Endometrium (tissue), 2 donors: ENCODE measurements around the gene BUD31.

Experiments
- FAIRE-seq: peaks from 2 replicates; lab custom pipeline; 2012; peaks lifted over from hg19 to GRCh38; lab: Jason Lieb, UNC
- donor health status: control.
- donor health status: control.

The BUD31 gene

GRCh38 chr7:99433158-99433557 is 24.4 kb downstream of the BUD31 start:
- FAIRE-seq: no peak

DNA sequence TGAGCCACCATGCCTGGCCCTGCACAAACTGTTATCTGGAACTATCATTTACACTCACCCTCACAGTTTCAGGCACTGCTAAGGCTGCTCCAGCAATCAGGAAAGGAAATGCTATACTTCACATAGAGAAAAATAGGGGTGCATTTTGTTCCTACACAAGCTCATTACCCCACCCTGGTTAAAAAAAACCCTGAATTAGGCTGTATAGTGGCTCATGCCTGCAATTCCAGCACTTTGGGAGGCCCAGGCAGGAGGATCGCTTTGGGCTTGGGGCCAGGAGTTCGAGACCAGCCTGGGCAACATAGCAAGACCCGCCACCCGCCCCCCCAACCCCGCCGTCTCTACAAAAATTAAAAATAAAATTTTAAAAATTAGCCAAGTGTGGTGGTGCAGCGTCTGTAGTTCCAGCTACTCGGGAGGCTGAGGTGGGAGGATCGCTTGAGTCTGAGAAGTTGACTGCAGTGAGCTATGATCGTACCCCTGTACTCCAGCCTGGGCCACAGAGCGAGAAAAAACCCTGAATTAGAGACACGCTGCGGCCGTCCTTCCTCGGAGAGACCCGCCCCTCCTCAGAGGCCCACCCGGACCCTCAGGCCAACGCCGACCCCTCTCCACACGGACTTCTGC is 29.3 kb downstream of the BUD31 start:
- no peak for FAIRE-seq

DNA sequence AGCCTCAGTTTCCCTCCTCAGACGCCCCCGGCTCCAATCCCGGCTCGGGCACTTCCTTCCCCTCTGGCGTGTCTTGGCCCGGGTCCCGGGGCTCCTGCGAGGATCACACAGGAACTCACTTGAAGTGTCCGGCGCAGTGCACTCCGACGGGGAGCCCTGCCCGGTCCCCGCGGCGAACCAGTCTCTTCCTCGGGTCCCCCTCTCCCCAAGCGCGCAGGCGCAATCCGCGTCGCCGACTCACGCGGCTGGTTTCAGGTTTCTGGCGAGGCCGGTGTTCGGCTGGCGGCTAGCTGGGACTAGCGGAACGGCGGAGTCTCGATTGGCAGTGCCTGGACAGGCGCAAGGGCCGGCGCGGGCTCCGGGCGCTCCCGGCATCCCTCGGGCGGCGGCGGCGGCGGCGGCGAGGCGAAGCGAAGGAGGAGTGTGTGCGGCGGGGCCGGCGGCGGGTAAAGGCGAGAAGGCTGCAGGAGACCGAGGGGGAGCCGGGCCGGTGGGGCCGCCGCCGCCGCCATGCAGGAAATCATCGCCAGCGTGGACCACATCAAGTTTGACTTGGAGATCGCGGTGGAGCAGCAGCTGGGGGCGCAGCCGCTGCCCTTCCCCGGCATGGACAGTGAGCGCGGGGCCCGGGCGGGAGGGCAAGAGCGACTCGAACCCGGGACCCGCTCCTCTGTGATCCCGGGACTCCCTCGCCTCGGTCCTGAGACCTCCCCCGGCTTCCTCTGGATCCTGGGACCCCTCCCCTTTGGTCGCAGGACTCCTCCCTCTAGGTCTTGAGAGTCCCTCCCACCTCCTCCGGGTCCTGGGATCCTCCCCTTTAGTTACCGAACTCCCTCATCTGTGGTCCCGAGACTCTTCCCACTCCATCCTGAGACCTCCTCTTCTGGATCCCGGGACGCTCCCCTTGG is 30.1 kb downstream of the BUD31 start, which contains the start of the genes CPSF4 and PTCD1:
Gene CPSF4, plus strand, starts transcription at position 371 of the 908 bp plus-strand sequence. Its CDS starts 140 bp downstream, at position 511.
Gene PTCD1, minus strand, starts transcription at position 226 of the 908 bp plus-strand sequence. CDS start 3,556 bp downstream, outside the sequence.
- FAIRE-seq: no peak

DNA sequence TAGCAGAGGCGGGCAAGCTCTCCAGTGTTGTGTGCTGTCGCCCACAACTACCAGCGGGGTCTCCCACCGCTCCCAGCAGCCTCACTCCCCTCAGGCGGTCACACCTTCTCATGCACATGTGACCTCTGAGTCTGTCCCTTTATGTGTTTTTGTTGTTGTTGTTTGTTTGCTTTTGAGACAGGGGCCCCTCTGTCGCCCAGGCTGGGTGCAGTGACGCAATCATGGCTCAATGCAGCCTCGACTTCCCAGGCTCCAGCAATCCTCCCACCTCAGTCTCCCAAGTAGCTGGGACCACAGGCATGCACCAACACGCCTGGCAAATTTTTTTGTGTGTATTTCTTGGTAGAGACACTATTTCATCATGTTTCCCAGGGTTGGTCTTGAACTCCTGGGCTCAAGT is 31.4 kb downstream of the BUD31 start:
- FAIRE-seq: no peak

DNA sequence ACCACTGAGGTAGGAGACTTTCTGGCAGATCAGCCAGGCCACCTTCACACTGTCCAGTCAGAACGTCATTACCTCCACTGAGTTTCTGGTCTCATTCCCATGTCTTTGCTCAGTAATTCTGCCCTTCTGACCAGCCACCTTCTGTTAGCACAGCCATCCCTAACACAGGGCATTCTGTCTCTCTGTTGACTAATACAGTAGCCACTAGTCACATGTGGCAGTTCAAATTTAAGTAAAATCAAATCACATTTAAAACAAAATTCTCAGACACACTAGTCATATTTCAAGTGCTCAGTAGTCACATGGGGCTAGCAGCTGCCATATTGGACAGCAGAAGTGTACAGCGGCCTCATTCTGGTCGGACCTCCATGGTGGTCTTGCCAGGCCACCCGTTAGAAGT is 37.3 kb downstream of the BUD31 start:
- FAIRE-seq: no peak

GRCh38 chr7:99447943-99448342 is 39.2 kb downstream of the BUD31 start:
- no peak for FAIRE-seq

GRCh38 chr7:99448855-99449254 is 40.1 kb downstream of the BUD31 start:
- no peak for FAIRE-seq

DNA sequence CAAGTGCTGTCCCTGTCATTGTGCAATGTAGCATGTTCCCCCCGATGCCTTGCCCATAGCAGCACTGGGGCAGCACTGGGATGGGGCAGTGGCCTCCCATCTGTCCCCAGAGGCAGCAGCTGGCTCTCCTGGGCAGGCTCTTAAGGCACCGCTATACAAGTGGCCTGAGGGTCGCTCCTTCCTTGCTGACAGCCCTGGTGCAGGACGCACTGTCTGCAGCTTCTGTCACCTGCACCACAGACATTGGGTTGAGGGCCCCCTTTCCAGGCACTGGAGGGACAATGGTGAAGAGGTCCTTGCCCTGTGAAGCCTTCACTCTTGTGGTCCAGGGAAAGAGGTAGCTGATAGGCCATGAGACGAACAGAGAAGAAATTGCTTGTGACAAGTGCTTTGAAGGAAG is 40.6 kb downstream of the BUD31 start:
- FAIRE-seq: no peak

DNA sequence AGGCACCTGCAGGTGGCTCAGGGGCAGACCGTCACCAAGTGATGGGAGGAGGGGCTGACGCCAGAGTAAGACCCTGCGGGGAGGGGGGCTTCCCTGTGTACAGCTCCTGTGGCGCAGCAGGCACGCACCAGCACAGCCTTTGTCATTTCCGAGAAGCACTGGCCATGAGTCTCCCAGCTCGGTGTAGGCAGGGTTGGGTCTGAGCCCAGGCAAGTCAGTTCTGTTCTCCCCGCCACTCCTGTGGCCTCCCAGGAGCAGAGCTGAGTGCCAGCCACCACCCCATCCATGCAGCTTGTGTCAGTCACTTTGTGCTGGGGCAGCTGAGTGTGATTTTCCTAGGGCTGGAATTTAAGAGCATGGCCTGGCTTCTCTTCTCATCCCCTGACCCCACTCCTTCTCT is 43.2 kb downstream of the BUD31 start:
- FAIRE-seq: no peak

GRCh38 chr7:99452541-99452940 is 43.8 kb downstream of the BUD31 start:
- FAIRE-seq: no peak

DNA sequence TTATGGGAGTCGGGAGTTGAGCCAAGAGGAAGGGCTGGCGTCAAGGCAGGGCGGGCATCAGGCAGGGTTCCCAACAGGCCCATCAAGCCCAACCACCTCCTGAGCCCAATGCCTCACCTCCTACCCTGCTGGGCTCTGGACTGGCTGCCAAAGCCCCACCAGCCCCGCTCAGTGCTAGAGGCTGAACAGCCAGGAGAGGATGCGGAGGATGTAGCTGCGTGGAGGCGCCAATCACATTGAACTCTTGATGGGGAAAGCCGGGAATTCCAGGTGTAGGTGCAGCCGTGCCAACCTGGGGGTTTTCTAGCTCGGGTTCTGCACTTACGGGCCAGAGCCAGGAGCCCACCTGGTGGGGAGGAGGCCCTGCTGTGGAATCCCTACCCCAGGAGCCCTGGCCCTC is 44.3 kb downstream of the BUD31 start:
- FAIRE-seq: no peak

- FAIRE-seq: no peak
These were observed 47.1 kb downstream of the BUD31 start for GRCh38 chr7:99455874-99456273.

DNA sequence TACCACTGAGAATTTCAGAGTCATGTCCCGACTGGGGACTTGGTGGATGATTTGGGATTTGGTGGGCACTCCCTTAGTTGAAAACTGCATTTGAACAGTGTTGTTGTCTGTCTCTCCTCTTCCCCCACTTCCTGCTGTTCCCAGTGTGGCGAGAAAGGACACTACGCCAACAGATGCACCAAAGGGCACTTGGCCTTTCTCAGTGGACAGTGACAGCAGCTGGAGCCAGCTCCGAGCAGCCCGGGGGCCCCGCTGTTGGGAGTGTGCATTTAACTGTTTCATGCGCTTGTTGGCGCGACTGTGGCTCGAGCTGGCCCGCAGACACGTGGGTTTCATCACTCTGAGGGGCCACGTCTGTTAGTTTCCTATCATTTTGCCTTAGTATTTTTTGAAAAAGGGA is 47.5 kb downstream of the BUD31 start:
- no peak for FAIRE-seq

DNA sequence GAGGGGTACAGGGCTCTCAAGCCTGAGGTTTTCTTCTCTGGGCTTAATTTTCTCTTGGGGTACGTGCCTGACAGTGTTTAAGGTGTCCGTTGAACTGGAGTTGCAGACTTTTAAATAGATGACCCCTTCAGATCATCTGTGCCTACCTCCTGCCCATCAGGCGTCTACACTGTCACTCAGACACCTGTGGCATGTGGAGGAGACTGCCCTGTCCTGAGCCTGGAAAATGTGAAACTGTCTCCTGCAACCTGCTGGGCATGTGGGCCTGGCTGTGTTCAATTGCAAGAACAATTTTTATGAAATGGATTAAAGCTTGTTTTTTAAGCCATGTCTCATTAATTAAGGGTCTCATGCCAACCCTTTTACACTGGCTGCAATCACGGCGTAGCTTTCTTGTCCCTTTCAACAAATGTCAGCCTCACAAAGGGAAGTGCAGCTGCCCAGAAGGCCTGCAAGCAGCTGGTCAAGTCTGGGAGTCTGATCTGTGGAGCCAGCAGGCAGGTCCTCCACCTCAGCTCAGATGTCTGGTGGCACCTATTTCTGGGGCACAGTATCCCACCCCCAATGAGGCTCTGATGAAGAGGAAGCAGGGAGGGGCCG is 48.4 kb downstream of the BUD31 start:
- no peak for FAIRE-seq

GRCh38 chr7:99457650-99458493 is 49.1 kb downstream of the BUD31 start:
- no peak for FAIRE-seq

DNA sequence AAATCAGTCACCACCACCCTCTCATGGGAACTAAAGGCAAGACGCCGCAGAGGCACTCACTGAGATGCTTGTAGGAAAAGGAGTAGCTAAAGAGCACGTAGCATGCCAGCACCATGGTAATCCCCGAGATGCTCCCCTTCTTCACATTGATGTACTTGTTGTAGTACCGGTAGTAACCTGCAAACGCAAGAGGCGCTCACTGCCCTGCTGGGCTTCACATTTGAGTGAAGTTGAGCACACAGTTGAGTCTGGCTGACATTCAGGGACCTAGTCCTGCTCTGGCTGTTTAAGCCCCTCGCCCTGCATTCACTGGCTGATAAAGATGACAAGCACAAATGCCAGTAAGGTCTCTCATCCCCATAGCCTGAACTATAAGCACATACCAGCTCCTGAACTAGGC is 50.3 kb downstream of the BUD31 start:
- no peak for FAIRE-seq

DNA sequence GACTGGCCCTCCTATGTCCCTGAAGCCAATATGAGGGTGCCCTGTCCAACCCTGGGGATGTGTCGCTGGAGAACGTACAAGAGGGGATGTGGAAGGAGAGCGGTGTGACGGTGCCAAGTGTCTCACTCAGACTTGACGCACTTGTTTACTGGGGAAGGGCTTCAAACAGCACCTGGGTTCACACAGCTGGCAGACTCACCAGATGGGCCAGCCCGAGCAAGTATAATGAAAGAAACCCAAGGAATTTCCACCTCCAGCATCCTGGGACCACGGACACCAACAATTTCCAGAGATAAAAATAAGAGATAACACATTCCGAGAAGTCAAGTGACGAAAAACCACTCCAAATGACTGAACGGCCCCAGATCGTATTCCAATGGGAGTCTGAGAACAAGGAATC is 51.9 kb downstream of the BUD31 start:
- no peak for FAIRE-seq

DNA sequence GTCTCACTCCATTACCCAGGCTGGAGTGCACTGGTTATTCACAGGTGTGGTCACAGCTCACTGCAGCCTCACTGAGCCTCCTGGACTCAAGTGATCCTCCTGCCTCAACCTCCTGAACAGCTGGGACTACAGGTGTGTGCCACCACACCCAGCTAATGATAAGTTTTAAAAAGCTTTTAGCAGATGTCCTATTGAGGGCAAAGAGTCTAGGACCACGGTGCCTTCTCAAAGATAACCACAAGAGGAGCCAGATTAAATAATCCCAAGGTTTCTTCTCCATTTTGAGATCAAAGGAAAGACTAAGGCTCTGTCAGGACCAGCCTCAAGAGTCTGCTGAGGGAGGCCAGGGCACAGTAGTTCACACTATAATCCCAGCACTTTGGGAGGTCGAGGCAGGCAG is 52.5 kb downstream of the BUD31 start:
- no peak for FAIRE-seq

DNA sequence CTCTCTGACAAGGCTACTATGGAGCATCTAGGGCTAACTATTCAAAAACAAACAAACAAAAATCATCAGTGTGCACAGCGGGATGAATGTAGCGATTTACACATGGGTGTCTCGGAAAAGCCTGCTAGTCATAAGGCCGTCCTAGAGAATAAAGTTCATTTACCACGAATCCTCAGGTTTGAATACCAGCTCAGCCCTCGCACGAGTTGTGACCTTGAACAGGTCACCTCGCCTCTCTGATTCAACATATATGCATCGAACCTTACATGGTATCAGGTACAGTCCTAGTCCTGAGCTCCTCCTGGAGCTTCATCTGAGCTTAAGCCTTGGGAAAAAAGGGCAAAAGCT is 56.6 kb downstream of the BUD31 start:
- no peak for FAIRE-seq

- FAIRE-seq: no peak
These were observed 59.7 kb downstream of the BUD31 start for GRCh38 chr7:99468336-99468918.
